ENCODE data around the gene SF1. TPM values are rescaled to one million over a fixed set of nuclear protein-coding genes. Genes with fewer than 3 reads are reported as not detected.
"Not testable (repeated sequence)": the region's sequence is repeated elsewhere in the genome, so short reads cannot be mapped to it uniquely, and the experiment has no call there.

Gene SF1
- total RNA-seq, 2 experiments from 2014 or later = 247 to 535 TPM

GRCh38 chr11:64817476-64817875, 39.1 kb upstream of the SF1 start:
- H3K36me3 ChIP-seq (ENCODE audit: insufficient read depth, low read length) = no peaks in the 10 kb centered on the region
- ChIA-PET POLR2A (interaction anchor here (0.8 kb wide), 1 partner anchor 31 kb away, joined by 4 read pairs; no protein-coding TSS in a partner anchor), CTCF (ENCODE audit: unreplicated experiment) (no interaction called here)
- peaks cover 26% of the 10 kb centered on the region for H3K4me1 ChIP-seq (ENCODE audit: insufficient read depth, low read length, poor library complexity, severe bottlenecking)
- H3K9me2 ChIP-seq (ENCODE audit: insufficient read depth, low read length) = no peaks in the 10 kb centered on the region
- TF ChIP-seq CTCF (conservative IDR thresholded peaks at IDR 0.05; ENCODE audit: low read length) = no peak
- TF ChIP-seq EZH2phosphoT487 (IDR thresholded peaks at IDR 0.05; ENCODE audit: borderline replicate concordance, low read depth, low read length) = no peak
- no peak overlapping the region for H3K4me3 ChIP-seq (ENCODE audit: low read depth, low read length, poor library complexity, severe bottlenecking)
- no peak overlapping the region for H3K27ac ChIP-seq (ENCODE audit: low read depth, low read length, poor library complexity, severe bottlenecking)
- no TSS peak for BruUV-seq (replicated peaks)
- no peak for DNase-seq (ENCODE audit: low spot score)
- intact Hi-C loops (cut with micrococcal nuclease; ENCODE audit: unreplicated experiment) = no loop called here
- no peaks in the 10 kb centered on the region for H4K20me1 ChIP-seq (ENCODE audit: insufficient read depth, low read length)
- no peaks in the 10 kb centered on the region for H3K79me2 ChIP-seq (ENCODE audit: insufficient read depth, low read depth, low read length)
- no peak overlapping the region for H2AFZ ChIP-seq (ENCODE audit: low read length)
- H3K9me3 ChIP-seq (ENCODE audit: low read length) = no peaks in the 10 kb centered on the region
- no peak overlapping the region for H3K4me2 ChIP-seq (ENCODE audit: low read length)

- POLR2A ChIA-PET = interaction anchor here (0.7 to 0.9 kb wide), 3 partner anchors 7 to 388 kb away, joined by 3 to 5 read pairs (median 5); no protein-coding TSS in a partner anchor
- H3K9me2 ChIP-seq (ENCODE audit: insufficient read depth, low read length); H4K20me1 ChIP-seq (ENCODE audit: insufficient read depth, low read length); H3K9me3 ChIP-seq (ENCODE audit: low read length); intact Hi-C loops (cut with micrococcal nuclease; ENCODE audit: unreplicated experiment); H3K79me2 ChIP-seq (ENCODE audit: insufficient read depth, low read depth, low read length); H3K36me3 ChIP-seq (ENCODE audit: insufficient read depth, low read length); CTCF ChIA-PET (ENCODE audit: unreplicated experiment); BruUV-seq (replicated peaks); H3K4me3 ChIP-seq (ENCODE audit: low read depth, low read length, poor library complexity, severe bottlenecking); DNase-seq (ENCODE audit: low spot score): not testable (repeated sequence)
- Histone ChIP-seq H3K27ac (ENCODE audit: low read depth, low read length, poor library complexity, severe bottlenecking) (peak overlapping the region; percentile 66), H3K4me2 (ENCODE audit: low read length) (peak overlapping the region; percentile 29; the same call in 1 of the 2 replicates), H3K4me1 (ENCODE audit: insufficient read depth, low read length, poor library complexity, severe bottlenecking) (peaks cover 32% of the 10 kb centered on the region), H2AFZ (ENCODE audit: low read length) (peak overlapping the region; percentile 30; the same call in 1 of the 2 replicates)
These were observed 37.1 kb upstream of the SF1 start for GRCh38 chr11:64815433-64815832.

- peak; percentile 91 for DNase-seq (ENCODE audit: low spot score)
- Histone ChIP-seq H3K79me2 (ENCODE audit: insufficient read depth, low read depth, low read length) (peaks cover under 1% of the 10 kb centered on the region; the same call in 1 of the 2 replicates), H2AFZ (ENCODE audit: low read length) (peak overlapping the region; percentile 65; the same call in 1 of the 2 replicates), H3K4me2 (ENCODE audit: low read length) (peak overlapping the region; percentile 50), H3K36me3 (ENCODE audit: insufficient read depth, low read length) (no peaks in the 10 kb centered on the region), H4K20me1 (ENCODE audit: insufficient read depth, low read length) (no peaks in the 10 kb centered on the region), H3K9me2 (ENCODE audit: insufficient read depth, low read length) (no peaks in the 10 kb centered on the region), H3K4me3 (ENCODE audit: low read depth, low read length, poor library complexity, severe bottlenecking) (peak overlapping the region; percentile 8), H3K4me1 (ENCODE audit: insufficient read depth, low read length, poor library complexity, severe bottlenecking) (peaks cover 32% of the 10 kb centered on the region), H3K27ac (ENCODE audit: low read depth, low read length, poor library complexity, severe bottlenecking) (peak overlapping the region; percentile 66), H3K9me3 (ENCODE audit: low read length) (no peaks in the 10 kb centered on the region)
- ChIA-PET CTCF (ENCODE audit: unreplicated experiment) (no interaction called here), POLR2A (interaction anchor here (0.6 to 0.9 kb wide), 2 partner anchors 8 to 205 kb away, joined by 3 read pairs; no protein-coding TSS in a partner anchor)
- TF ChIP-seq EZH2phosphoT487 (IDR thresholded peaks at IDR 0.05; ENCODE audit: borderline replicate concordance, low read depth, low read length) (no peak), CTCF (conservative IDR thresholded peaks at IDR 0.05; ENCODE audit: low read length) (no peak)
- intact Hi-C loops (cut with micrococcal nuclease; ENCODE audit: unreplicated experiment) = no loop called here
- BruUV-seq (replicated peaks) = no TSS peak
These were observed 36.4 kb upstream of the SF1 start for GRCh38 chr11:64814712-64815187.
